ENCODE results near the gene GUCY2D. TPM values are rescaled to one million over a fixed set of nuclear protein-coding genes. Genes with fewer than 3 reads are reported as not detected.

Gene GUCY2D
- not detected in 2 replicates for total RNA-seq

DNA sequence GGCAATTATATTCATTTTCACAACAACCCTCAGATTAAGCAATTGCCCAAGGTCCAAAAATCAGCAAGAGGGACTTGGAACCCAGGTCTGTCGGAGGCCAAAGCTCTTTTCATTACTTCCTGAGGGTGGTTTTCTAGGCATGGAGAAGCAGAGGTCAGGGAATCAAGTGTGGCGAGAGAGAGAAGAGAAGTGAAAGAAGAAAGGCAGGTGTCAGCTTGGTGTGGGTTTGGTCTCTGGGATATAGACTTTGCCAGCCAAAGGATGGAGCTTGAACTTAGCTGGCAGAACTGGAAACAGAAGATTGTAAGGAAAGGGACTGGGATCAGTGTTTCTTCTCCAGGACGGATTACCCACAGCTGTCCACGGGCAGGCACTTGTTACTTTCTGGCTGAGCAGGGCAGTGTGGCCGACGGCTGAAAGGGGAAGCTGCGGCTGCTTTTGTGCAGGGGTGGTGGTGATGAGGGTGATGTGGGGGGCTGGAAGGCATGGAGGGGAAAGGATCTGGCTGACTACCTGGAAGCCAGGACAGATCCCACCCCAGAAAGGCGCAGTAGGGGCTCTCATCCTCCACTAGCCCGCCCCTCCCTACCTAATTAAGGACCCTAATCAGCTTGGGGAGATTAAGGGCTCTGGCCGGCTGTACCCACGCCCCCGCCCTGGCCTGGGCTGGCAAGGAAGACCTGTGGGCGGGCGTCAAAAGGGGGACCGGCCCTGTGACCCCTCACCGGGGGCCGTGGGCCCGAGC, at the start of gene GUCY2D:
Gene GUCY2D (plus strand): TSS at position 640 of the 745 bp plus-strand sequence. CDS start 433 bp downstream, outside the sequence.

GRCh38 chr17:8038954-8039610, 36.7 kb downstream of the GUCY2D start, which contains the start of gene ALOX15B:
TSS of gene ALOX15B (plus strand) at chr17:8039059. CDS start at chr17:8039156, 97 bp downstream.

Other genes starting within 250 kb of the GUCY2D start
- gene KDM6B, start 168.4 kb upstream of the GUCY2D start, total RNA-seq: 3.6 and 3.9 TPM in 2 replicates
- 0.37 and 0.40 TPM in 2 replicates for gene TMEM88, start 147.5 kb upstream of the GUCY2D start, total RNA-seq
- 92.8 and 145 TPM in 2 replicates for gene NAA38, start 145.1 kb upstream of the GUCY2D start, total RNA-seq
- gene CYB5D1, start 144.6 kb upstream of the GUCY2D start, total RNA-seq: 9.4 and 9.9 TPM in 2 replicates
- 135 and 146 TPM in 2 replicates for gene CHD3, start 113.8 kb upstream of the GUCY2D start, total RNA-seq
- gene RNF227, start 86.3 kb upstream of the GUCY2D start, total RNA-seq: 0.87 and 3.7 TPM in 2 replicates
- 0.13 and 0.25 TPM in 2 replicates for gene KCNAB3, start 72.8 kb upstream of the GUCY2D start, total RNA-seq
- 51.5 and 60.6 TPM in 2 replicates for gene TRAPPC1, start 70.7 kb upstream of the GUCY2D start, total RNA-seq
- gene CNTROB, start 70.4 kb upstream of the GUCY2D start, total RNA-seq: 21.5 and 30.1 TPM in 2 replicates
- not detected in 2 replicates for gene ALOX15B, start 36.4 kb downstream of the GUCY2D start, total RNA-seq
- gene ALOX12B, start 85.1 kb downstream of the GUCY2D start, total RNA-seq: not detected in 2 replicates
- not detected in 2 replicates for gene ALOXE3, start 115.9 kb downstream of the GUCY2D start, total RNA-seq
- 0.12 TPM in 1 of 2 replicates, not detected in the other for gene HES7, start 121.5 kb downstream of the GUCY2D start, total RNA-seq
- gene PER1, start 149.8 kb downstream of the GUCY2D start, total RNA-seq: 9.4 and 10.9 TPM in 2 replicates
- gene VAMP2, start 160.3 kb downstream of the GUCY2D start, total RNA-seq: 7.1 and 10.4 TPM in 2 replicates
- 27.4 and 35.0 TPM in 2 replicates for gene TMEM107, start 173.8 kb downstream of the GUCY2D start, total RNA-seq
- gene BORCS6, start 187.6 kb downstream of the GUCY2D start, total RNA-seq: 6.1 and 7.4 TPM in 2 replicates
- 9.6 and 18.8 TPM in 2 replicates for gene AURKB, start 208.0 kb downstream of the GUCY2D start, total RNA-seq
- gene CTC1, start 245.4 kb downstream of the GUCY2D start, total RNA-seq: 4.5 and 5.0 TPM in 2 replicates
- gene PFAS, start 246.7 kb downstream of the GUCY2D start, total RNA-seq: 10.3 and 14.8 TPM in 2 replicates

Data from aortic smooth muscle cell (primary cell).